HepG2 (cell line): ENCODE measurements around the gene NRP1. TPM values are rescaled to one million over a fixed set of nuclear protein-coding genes. Genes with fewer than 3 reads are reported as not detected.

Experiments
- HNRNPL ChIP-seq: fragments of 200-400 bp; formaldehyde crosslinking; IDR thresholded peaks from 2 replicates; pipeline ENCODE4 v1.6.1; 2017; ENCODE audit warnings: mild to moderate bottlenecking, low read depth, low read length
- HNRNPLL ChIP-seq: fragments of 200-400 bp; formaldehyde crosslinking; IDR thresholded peaks from 2 replicates; pipeline ENCODE4 v1.6.1; 2017; ENCODE audit warnings: mild to moderate bottlenecking, low read depth, low read length; ENCODE audit not compliant: poor library complexity, severe bottlenecking
- IRX3 ChIP-seq: sonication (generic); formaldehyde crosslinking; IDR thresholded peaks from 2 replicates; pipeline ENCODE4 v1.8.1; 2023; ENCODE audit warnings: mild to moderate bottlenecking, low read depth, missing genetic modification reagents, borderline replicate concordance
- RBM39 ChIP-seq: fragments of 200-400 bp; formaldehyde crosslinking; IDR thresholded peaks from one replicate; pipeline ENCODE4 v1.6.1; 2018; ENCODE audit warnings: antibody characterized with exemption, mild to moderate bottlenecking, low read depth, low read length; ENCODE audit not compliant: poor library complexity, severe bottlenecking
- SAP130 ChIP-seq: IDR thresholded peaks from 2 replicates; pipeline ENCODE4 v1.6.1; 2016; ENCODE audit warnings: low read depth
- SETDB1 ChIP-seq: sonication (generic); formaldehyde crosslinking; IDR thresholded peaks from 2 replicates; pipeline ENCODE4 v1.5.1; 2020; ENCODE audit warnings: missing genetic modification reagents, mild to moderate bottlenecking, borderline replicate concordance
- SUZ12 ChIP-seq: fragments of 150-350 bp; IDR thresholded peaks from 2 replicates; pipeline ENCODE4 v1.6.1; 2014; ENCODE audit warnings: low read depth, low read length
- TEF ChIP-seq: sonication (generic); formaldehyde crosslinking; IDR thresholded peaks from 2 replicates; pipeline ENCODE4 v1.5.0; 2020; ENCODE audit warnings: missing genetic modification reagents
- TP53 ChIP-seq: sonication (generic); formaldehyde crosslinking; conservative IDR thresholded peaks from 2 replicates; pipeline ENCODE4 v1.4.0; 2020; ENCODE audit warnings: missing genetic modification reagents
- ZBTB26 ChIP-seq: IDR thresholded peaks from 2 replicates; pipeline ENCODE4 v1.6.1; 2016; ENCODE audit warnings: missing compliant biosample characterization, missing genetic modification reagents, borderline replicate concordance
- ZBTB38 ChIP-seq: sonication (generic); formaldehyde crosslinking; IDR thresholded peaks from 2 replicates; pipeline ENCODE4 v1.5.1; 2020; ENCODE audit warnings: mild to moderate bottlenecking, missing genetic modification reagents
- ZFP1 ChIP-seq: IDR thresholded peaks from 2 replicates; pipeline ENCODE4 v1.6.1; 2016
- ZMAT3 ChIP-seq: sonication (generic); formaldehyde crosslinking; conservative IDR thresholded peaks from 2 replicates; pipeline ENCODE4 v1.7.0; 2021; ENCODE audit warnings: missing genetic modification reagents
- ZNF225 ChIP-seq: sonication (generic); formaldehyde crosslinking; IDR thresholded peaks from 2 replicates; pipeline ENCODE4 v1.4.0; 2020; ENCODE audit warnings: mild to moderate bottlenecking, missing genetic modification reagents
- ZNF317 ChIP-seq: sonication (generic); formaldehyde crosslinking; IDR thresholded peaks from 2 replicates; pipeline ENCODE4 v1.5.0; 2020; ENCODE audit warnings: mild to moderate bottlenecking, missing genetic modification reagents
- ZNF333 ChIP-seq: sonication (generic); formaldehyde crosslinking; IDR thresholded peaks from 2 replicates; pipeline ENCODE4 v1.4.0; 2020; ENCODE audit warnings: mild to moderate bottlenecking, missing genetic modification reagents, borderline replicate concordance
- ZNF598 ChIP-seq: sonication (generic); formaldehyde crosslinking; IDR thresholded peaks from 2 replicates; pipeline ENCODE4 v1.5.1; 2020; ENCODE audit warnings: mild to moderate bottlenecking, missing genetic modification reagents, borderline replicate concordance
- ZNF646 ChIP-seq: sonication (generic); formaldehyde crosslinking; IDR thresholded peaks from 2 replicates; pipeline ENCODE4 v1.9.0; 2021; ENCODE audit warnings: mild to moderate bottlenecking, missing genetic modification reagents
- polyA plus RNA-seq, 8 experiments: library from polyadenylated mRNA; depleted of rRNA in 3 of 8; stranded (reverse) in 7 of 8; unstranded in 1 of 8; fragments of >200 nt; fragmentation: Illumina TruSeq in 4 of 8; extraction: Trizol in 4 of 8; gene quantifications; 2 replicates each; pipeline versions ENCODE4 v1.2.1 to v1.2.3, GENCODE V29; 2011 to 2016; ENCODE audit warnings: low read depth in 4 of 8, missing spikeins in 1 of 8, mixed read lengths in 1 of 8; ENCODE audit not compliant: insufficient read depth in 1 of 8
- total RNA-seq, 5 experiments: library from RNA; depleted of rRNA; stranded (reverse); fragments of >200 nt; fragmentation: Illumina TruSeq; extraction: Trizol; gene quantifications; 2 replicates each; pipeline ENCODE4 v1.2.3, GENCODE V29; 2016; ENCODE audit warnings: low read depth in 1 of 5

The NRP1 gene
- total and polyA plus RNA-seq, 2 of the 13 experiments (the other 11 are each of a cell fraction or from before 2014, with no cell fraction given), result 5.3 to 5.8 TPM

DNA sequence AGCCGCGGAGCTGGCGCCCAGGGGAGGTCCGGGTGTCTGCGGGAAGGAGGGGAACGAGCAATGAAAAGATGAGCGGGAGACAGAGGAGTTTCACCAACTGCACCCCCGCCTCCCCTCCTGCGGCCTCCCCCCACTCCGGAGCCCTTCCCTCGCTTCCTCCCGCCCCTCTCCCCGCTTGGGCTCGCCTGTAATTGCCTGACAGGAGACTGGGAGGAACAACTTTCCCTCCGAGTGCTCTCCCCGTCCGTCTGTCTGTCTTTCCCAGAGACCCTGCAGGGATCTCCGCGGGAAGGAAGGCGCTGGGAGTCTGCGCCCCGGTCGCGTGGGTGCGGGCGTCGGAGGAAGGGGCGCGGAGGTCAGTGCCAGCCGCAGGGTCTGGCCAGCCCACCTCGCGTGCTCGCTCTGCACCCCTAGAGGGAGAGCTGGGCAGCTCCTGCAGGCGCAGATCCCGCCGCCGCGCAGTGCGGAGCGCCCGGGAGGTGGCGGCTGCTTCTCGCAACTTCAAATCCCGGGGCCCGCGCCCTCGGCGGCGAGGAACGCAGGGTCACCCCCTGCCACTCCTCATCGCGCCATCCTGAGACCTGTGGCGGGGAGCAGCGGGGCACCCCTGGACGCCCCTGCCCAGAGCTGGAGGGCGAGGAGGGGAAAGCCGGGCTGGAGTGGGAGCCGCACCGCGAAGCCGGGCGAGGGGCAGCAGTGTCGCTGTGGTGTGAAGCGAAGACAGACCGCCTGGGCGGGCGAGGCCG is 511 bp upstream of the NRP1 start (continued):
- 0 out of 2 replicates have a peak, but pooled peaks have one; percentile 31 for TF ChIP-seq ZNF646 (CRISPR knock-in tag)
- TF ChIP-seq ZNF333 (CRISPR knock-in tag), result no peak
- 0 out of 2 replicates have a peak, but pooled peaks have one; percentile 26 for TF ChIP-seq TEF (CRISPR knock-in tag)
- TF ChIP-seq HNRNPLL, result peak; percentile 81
- no peak for TF ChIP-seq ZFP1 (CRISPR knock-in tag)
- peak; percentile 48; the same call in 1 of the 2 replicates for TF ChIP-seq ZBTB26
- no peak for TF ChIP-seq SETDB1
- no peak for TF ChIP-seq TP53 (CRISPR knock-in tag)
- peak; percentile 43; the same call in 1 of the 2 replicates for TF ChIP-seq IRX3 (CRISPR knock-in tag)
- TF ChIP-seq ZNF225, result 0 out of 2 replicates have a peak, but pooled peaks have one; percentile 52
- TF ChIP-seq ZBTB38 (CRISPR knock-in tag), result 0 out of 2 replicates have a peak, but pooled peaks have one; percentile 47
- TF ChIP-seq SUZ12, result no peak
- 0 out of 2 replicates have a peak, but pooled peaks have one; percentile 69 for TF ChIP-seq ZMAT3 (CRISPR knock-in tag)
- TF ChIP-seq HNRNPL, result 0 out of 2 replicates have a peak, but pooled peaks have one; percentile 43
- peak; percentile 61 for TF ChIP-seq RBM39
- TF ChIP-seq SAP130 (CRISPR knock-in tag), result peak; percentile 34; the same call in 1 of the 2 replicates
- peak; percentile 56; the same call in 1 of the 2 replicates for TF ChIP-seq ZNF598
- TF ChIP-seq ZNF317, result 0 out of 2 replicates have a peak, but pooled peaks have one; percentile 27
